NCI-H2107 treated with DMSO at 0.1 percent for 48 hours (cell line): Measurements from ENCODE around the gene MAG.

Experiments
- DNase-seq: peaks from one replicate; lab custom pipeline; 2025; ENCODE audit not compliant: unreplicated experiment; lab: John Stamatoyannopoulos, UW

Gene MAG, protein sequence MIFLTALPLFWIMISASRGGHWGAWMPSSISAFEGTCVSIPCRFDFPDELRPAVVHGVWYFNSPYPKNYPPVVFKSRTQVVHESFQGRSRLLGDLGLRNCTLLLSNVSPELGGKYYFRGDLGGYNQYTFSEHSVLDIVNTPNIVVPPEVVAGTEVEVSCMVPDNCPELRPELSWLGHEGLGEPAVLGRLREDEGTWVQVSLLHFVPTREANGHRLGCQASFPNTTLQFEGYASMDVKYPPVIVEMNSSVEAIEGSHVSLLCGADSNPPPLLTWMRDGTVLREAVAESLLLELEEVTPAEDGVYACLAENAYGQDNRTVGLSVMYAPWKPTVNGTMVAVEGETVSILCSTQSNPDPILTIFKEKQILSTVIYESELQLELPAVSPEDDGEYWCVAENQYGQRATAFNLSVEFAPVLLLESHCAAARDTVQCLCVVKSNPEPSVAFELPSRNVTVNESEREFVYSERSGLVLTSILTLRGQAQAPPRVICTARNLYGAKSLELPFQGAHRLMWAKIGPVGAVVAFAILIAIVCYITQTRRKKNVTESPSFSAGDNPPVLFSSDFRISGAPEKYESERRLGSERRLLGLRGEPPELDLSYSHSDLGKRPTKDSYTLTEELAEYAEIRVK

DNA sequence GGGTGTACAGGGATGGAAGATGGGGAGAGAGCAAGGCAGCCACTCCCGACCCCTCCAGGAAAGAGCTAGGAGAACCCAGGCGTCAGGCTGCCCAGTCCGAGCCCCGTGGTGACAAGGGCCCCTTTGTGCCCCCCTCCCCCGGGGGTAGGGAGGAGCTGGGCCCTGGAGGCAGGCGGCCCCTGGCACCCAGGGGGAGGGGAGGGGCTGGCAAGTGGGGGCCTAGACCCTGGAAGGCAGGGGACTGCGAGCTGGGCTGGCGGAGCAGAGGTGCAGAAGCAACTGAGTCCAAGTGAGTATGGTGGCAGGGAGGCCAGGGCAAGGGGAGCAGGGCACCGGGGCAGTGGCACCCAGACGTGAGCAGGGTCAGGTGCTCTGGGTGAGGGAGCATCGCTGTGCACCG, at the start of gene MAG:
Gene MAG (plus strand): TSS at position 246 of the 400 bp plus-strand sequence. CDS start 3,248 bp downstream, outside the sequence.
- DNase-seq = no peak

DNA sequence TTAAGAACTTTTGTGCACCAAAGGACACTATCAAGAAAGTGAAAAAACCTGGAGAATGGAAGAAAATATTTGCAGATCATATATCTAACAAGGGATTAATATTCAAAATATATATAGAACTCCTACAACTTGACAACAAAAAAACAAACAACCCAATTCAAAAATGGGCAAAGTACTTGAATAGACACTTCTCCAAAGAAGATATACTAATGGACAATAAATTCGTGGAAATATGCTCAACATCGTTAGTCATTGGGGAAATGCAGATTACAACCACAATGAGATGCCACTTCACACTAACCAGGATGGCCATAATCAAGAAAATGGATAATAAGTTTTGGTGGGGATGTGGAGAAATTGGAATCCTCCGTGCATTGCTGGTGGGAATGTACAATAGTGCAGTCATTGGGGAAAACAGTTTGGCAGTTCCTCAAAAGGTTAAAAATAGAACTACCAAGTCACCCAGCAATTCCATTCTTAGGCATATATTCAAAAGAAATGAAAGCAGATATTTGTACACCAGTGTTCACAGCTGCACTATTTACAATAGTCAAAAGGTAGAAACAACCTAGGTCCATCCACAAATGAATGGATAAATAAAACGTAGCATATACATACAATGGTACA, 45.4 kb upstream of the MAG start:
- no peak for DNase-seq

DNA sequence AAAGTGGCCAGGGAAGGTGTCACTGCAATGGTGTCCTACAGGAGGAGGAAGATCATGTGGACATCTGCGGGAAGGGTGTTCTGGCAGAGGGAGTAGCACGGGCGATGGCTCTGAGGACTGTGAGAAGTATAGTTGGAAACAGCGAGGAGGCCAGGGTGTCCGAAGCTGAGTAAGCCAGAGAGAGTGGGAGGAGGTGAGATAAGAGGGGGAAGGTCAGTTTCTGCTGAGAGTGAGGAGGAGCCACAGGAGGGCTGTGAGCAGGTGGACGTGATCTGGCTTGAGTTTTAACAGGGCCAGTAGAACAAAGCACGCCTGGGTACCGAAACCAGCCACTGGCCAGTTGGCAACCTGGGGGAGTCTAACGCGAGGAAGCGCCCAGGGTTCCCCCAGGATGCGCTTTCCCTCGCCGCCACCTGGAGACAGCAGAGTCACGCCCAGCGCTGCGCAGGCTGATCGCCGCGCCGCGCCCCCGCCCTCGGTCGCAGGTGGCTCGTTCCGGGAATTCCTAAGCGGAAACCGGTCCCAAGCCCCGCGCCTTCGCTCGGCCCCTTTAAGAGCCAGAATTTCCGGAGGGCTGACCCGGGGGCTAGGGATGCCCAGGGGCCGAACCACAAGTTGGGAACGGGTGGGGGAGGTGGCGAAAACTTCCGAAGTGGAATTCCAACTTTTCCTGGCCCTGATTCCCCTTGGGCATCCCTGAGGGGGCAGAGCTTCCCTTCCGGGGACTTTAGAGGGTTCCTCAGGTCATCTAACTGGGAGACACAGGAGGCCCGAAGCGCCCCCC, 44.2 kb upstream of the MAG start:
- DNase-seq = peak; percentile 55

- DNase-seq = peak; percentile 83
Observed at GRCh38 chr19:35248310-35249145, 43.4 kb upstream of the MAG start, which contains the start of gene LSR. Gene LSR, plus strand, starts transcription at chr19:35249002. Its CDS starts 21 bp downstream, at chr19:35249023.

DNA sequence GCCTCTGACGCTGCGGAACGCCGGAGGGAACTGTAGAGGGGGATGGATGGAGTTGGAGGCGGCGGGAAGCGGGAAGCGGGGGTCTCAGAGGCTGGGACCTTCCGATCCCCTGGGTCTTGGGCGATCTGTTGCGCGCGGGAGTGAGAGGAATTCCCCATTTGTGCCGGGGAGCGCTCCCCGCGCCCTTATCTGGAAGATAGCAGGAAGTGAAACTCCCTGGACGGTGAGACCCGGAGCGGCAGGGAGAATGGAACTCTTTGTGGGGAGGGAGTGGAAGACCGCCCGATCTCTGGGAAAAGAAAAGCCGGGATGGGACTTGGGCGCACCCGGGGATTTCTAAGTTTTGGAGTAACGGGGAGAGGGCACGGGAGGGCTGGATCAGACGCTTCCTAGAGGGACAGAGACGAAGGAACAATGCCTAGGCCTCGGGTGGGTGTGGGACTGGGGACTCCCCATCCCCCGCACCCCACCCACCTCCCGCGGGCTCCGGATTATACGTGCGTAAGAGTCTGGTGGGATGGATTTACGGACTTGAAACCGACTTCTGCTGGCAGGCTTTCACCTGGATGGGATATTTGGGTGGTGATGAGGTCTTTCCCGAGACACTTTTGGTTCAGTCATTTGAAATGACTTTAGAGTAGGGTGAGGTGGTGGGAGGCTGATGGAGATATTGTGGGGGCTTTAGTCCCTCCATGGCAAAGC, 42.7 kb upstream of the MAG start:
- no peak for DNase-seq

DNA sequence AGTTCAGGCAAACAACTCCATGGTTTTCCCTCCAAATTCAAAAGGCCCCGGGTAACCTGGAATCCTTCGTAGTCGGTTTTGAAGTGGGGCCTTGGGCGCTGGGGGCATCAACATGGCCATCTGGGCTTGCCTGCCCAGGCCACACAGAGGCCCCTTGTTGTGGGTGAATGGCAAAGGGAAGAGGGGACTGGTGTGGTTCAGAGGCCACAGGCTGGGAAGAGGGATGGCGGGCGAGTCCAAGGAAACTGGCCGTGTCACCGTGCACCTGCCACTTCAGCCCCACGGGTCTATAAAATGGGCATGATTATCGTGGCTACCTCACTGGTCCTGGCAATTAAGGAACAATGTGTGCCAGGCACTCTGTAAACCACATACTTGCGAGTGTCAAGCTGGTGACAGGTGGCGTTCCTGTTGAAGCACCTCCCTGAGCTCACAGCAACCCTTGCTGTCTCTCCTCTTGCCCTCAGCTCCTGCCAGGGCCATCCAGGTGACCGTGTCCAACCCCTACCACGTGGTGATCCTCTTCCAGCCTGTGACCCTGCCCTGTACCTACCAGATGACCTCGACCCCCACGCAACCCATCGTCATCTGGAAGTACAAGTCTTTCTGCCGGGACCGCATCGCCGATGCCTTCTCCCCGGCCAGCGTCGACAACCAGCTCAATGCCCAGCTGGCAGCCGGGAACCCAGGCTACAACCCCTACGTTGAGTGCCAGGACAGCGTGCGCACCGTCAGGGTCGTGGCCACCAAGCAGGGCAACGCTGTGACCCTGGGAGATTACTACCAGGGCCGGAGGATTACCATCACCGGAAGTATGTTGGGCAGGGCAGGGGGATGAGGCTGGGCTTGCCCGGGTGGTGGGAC, 41.9 kb upstream of the MAG start:
- DNase-seq = no peak

- DNase-seq = no peak
Observed at GRCh38 chr19:35251456-35251855, 40.5 kb upstream of the MAG start.

DNA sequence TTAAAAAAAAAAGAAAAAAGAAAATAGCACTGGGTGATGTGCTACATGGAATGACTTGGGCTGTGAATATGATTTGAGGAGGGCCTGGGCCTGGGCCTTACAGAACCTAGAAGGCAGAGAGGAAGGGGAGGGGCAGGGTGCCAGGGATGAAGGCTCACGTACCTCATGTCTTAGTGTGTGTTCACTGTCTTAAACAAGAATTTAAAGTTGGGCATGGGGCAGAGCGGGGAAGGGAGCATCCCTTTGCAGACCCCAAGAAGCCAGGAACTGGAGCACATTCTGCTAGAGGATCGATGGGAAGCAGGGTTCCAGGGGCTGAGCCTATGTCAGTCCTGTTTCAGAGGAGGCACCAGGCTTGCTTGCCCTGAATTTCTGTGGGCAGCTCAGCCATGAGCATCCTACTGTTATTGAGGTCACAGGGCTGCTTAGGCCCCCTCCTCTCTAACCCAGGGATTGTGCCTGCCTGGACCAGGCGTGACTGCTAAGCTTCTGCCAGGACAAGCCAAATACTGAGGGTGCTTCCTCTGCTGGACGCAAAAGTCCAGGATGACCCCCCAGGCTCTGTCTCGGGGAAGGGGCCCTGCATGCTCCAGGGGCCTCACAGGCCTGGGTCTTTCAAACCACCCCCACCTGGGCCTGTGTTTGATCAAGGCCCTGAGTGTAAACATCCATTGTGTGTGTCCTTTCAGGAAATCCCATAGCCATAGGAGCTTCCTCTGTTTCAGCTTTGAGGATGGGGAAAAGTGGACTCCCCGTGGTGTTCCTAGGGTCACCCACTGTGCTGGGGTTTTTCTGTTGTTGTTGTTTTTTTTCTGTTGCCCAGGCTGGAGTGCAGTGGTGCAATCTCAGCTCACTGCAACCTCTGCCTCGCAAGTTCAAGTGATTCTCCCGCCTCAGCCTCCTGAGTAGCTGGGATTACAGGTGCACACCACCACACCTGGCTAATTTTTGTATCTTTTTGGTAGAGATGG, 38.4 kb upstream of the MAG start:
- no peak for DNase-seq

GRCh38 chr19:35254341-35255297, 37.3 kb upstream of the MAG start:
- no peak for DNase-seq

DNA sequence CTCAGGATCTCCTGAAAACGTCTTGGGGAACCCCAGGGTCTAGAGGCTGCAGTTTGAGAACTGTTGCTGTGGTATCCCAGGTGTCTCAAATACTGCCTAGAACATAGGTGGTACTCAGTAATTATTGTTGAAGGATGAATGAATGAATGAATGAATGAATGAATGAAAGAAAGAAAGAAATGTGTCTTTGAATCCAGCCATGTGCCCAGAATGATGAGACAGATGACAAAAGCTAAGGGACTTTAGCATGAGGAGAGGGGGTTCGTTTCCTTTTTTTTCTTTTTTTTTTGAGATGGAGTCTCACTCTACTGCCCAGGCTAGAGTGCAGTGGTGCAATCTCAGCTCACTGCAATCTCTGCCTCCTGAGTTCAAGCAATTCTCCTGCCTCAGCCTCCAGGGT, 35.4 kb upstream of the MAG start:
- DNase-seq = no peak

DNA sequence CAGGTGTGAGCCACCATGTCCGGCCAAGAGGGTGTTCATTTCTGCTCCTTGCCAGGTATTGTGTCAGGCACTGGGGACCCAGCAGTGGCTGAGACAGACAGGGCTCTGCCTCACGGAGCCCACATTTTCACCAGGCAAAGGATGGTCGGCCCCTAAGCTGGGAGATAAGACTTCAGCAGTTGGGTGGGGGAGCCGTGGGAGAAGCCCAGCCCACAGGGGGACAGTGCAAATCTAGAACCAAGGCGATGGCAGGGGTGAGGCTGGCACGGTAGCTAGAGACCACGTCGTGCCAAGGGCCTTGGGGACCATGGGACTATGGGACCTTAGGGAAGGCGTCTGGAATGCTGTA, 34.9 kb upstream of the MAG start:
- DNase-seq = no peak

DNA sequence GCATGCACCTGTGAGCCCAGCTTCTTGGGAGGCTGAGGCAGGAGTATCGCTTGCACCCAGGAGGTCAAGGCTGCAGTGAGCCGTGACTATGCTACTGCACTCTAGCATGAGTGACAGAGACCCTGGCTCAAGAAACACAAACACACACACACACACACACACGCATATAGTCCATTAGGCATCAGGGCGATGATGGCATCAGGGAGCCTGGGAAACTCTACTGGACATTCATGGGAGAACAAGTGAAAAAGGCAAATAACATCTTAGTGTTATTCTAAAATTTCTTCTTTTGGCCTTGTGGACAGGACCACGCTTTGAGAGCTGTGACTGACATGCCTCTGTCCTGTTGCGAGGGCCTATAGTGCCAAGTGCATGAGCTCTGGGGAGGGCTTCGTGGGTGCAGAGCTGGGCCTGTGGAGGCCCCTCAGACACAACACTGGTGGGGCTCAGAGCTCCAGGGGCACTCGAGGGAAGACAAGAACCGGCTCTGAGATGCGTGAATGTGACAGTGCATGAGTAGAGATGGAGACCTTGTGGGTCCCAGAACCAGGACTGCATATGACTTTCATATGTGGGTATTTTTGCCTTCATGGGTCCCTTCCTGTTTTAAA, 31.2 kb upstream of the MAG start:
- no peak for DNase-seq

DNA sequence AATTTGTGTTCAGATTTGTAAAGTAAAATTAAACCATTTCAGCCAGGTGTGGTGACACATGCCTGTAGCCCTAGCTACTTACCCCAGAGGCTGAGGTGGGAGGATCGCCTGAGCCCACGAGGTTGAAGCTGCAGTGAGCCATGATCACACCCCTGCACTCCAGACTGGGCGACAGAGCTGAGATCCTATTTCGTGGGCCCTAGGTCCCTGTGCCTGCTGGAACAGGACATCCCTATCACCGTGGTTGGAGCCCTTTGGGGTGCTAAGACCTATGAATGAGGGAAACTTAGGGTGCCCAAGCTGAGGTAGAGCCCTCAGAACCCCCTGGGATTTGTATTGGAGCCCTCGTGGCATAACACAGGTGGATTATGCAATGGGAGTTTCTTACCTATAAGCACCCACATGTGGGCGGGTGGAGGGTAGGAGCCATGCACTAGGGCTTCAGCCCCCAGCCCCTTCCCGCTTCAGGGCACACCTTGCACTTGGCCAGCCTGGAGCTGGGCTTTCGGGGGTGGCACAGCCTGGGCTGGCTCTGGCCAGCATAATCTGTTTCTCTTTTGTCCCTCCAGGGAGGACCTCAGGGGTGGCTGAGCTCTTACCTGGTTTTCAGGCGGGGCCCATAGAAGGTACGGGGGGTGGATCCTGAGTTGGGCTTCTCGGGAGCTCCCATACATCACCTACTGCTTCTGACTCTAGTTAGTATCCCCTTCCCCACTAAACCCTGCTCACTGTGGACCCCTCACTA, 30.4 kb upstream of the MAG start:
- no peak for DNase-seq

- no peak for DNase-seq
Observed at GRCh38 chr19:35262101-35262761, 29.7 kb upstream of the MAG start.
